Right renal cortex interstitium (tissue), 3 donors: ENCODE data around the gene SLC13A2. TPM values are rescaled to one million over a fixed set of nuclear protein-coding genes. Genes with fewer than 3 reads are reported as not detected.

Source experiments
- DNase-seq, 3 donors: peaks; one replicate each; pipeline ENCODE4 v3.0.0-alpha.2; 2013; ENCODE audit warnings: low read depth in 3 of 3, low spot score in 2 of 3
- polyA plus RNA-seq, 3 donors: library from polyadenylated mRNA; unstranded; fragments of 120-200 nt; gene quantifications; one replicate each; pipeline ENCODE4 v1.2.1, GENCODE V29; 2013; ENCODE audit not compliant: insufficient read length in 3 of 3

The SLC13A2 gene
- polyA plus RNA-seq, 3 donors: 7.4 to 21.4 (median 15.6) TPM

DNA sequence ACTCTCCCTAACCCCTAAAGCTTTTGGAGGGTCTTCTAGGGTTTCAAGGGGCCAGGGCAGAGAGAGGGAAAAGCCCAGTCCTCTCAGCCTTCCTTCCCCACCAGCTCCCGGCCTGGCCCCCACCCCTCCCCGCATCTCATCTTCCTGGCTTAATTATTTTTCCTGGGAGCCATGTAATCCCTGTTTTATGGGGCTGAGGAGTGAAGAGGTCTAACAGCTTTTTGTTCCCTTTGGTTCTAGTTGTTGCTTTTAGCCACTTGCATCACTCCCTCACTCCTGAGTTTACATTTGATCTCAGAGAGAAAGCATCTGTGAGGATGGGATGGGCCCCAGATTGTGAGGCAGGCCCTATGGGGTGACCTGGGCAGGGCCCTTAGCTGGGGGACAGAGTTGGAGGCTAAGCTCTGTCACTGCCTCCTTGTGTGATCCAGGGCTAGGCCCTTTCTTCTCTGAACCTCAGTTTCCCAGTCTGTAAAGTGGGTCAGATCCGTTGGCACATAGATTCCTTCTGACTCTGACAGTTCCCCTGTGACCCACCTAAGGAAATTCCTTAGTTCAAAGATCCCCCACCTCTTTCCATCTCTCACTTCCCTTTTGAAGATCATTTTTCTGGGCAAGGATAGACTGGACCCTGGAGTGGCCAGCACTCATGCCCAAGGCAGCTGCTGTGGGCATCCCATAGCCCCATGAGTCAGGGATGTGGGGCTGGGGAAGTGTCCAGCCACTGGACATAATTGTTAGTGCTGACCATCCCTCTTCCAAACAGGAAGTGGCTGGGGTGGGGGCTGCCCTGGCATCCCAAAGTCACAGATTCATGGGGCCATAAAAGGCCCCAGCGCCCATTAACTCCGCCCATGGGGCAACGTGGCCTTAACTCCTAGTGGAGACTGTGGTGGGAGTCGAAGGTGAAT is 58.9 kb downstream of the SLC13A2 start:
- no peak for DNase-seq

DNA sequence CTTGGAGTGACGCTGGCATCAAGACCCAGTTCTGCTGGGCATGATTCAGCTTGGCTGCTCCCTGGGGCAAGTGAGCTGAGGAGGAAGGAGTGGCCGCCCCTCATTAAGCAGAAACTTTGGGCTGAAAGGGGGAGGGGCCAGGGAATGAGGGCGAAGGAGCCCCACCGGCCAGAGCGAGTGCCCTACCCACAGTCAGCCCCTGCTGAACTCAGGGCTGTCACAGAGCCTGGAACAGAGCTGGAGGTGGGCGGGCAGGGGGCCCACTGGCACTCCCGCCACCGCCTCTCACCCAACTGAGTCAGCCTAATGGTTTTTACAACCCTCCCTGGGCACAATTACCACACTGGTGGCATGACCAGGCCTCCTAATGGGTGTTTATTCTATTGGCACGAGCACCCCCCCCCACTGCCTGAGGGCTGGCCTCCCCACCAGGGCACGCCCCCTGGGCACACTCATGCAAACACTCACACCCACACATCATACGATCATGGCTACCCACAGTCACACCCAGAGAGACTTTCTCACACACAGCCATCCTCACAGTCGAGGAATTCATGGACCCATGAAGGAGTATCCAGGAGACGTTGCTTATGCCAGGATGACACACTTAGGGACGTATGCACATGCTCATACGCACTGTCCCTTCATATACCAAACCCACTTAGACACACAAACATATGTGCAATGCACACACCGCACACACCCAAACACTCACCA is 59.8 kb downstream of the SLC13A2 start:
- DNase-seq: no peak

DNA sequence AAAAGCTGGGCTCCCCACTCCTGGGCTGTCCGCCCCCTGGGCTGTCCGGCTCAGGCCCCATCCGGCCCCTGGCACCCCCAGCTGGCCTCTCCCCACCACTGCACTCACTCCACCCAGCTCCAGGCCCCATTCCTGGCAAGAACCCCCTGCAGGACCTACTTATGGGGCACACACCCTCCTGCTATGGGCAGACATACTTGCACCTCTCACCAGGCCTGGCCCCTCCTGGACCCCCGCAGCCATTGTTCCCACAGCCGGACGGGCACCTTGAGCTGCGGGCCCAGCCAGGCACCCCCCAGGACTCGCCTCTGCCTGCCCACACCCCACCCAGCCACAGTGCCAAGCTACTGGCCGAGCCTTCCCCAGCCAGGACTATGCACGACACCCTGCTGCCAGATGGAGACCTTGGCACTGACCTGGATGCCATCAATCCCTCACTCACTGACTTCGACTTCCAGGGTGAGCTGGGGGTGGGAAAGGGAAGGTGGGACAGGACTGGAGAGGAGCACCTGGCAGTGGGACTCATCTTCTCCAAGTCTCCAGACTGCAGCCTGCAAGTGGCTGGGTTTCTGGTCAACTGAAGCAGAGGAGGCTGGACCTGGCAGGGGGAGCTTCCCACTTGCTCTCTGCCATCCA is 61.4 kb downstream of the SLC13A2 start:
- DNase-seq: no peak

DNA sequence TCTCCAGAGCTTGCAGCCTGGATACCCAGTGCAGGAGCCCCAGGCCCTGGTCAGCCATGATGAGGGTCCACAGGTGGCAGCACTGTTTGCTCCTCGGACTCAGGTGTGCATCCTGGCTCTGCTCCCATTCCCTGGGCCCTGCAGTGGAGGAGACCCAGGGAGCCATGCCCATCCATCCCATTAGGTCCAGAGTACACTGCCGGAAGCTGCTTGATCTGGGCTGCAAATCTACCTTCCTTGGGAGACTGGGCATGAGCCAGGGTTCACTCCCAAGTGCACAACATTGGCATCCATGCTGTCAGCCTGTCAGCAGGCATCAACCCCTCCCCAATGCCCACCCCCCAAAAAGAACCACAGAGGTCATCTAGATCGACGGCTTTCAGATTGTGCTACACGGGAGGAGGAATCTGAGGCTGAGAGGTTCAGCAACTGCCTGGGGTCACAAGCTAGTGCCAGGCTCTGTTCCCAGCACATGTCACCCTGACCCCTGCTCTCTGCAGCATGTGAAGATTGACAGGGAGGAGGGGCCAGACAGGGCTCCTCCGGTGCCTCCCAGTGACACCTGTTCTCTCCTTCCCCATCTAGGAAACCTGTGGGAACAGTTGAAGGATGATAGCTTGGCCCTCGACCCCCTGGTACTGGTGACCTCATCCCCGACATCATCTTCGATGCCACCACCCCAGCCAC is 63.2 kb downstream of the SLC13A2 start:
- no peak for DNase-seq

DNA sequence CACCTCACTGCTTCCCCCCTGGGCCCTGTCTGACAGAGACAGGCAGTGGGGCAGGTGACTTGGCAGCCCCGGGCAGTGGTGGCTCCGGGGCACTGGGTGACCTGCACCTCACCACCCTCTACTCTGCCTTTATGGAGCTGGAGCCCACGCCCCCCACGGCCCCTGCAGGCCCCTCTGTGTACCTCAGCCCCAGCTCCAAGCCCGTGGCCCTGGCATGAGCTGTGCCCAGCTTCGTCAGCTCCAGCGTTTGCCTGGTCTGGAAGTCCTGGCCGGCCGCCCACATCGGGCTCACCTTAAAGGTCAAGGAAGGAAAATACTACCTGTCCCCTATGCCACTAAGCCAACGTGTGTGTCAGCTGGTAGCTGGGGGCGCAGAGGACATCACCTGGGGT is 63.8 kb downstream of the SLC13A2 start:
- no peak for DNase-seq

DNA sequence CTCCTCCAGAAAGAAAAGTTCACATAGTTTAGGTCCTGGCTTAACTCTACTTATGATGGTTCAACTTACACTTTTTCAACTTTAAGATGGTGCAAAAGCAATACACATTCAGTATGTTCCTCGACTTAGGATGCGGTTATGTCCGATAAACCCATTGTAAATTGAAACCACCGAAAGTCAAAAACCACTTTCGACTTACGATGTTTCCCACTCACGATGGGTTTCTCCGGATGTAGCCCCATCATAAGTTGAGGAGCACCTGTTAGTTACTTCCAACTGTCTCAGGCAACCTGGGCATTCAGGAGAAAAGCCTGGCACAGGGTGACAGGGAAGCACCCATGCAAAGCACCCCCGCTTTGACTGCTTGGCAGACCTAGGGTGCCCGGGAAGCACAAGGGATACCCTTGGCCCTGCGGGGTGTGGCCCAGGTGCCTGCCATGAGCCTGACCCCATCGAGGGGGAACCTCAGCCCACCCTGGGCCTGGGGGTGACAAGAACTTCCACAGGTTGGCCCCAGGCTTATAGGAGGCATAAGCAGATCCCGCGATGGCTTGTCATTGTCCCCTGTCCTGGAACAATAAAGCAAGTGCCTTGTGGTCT is 65.0 kb downstream of the SLC13A2 start:
- DNase-seq: no peak

DNA sequence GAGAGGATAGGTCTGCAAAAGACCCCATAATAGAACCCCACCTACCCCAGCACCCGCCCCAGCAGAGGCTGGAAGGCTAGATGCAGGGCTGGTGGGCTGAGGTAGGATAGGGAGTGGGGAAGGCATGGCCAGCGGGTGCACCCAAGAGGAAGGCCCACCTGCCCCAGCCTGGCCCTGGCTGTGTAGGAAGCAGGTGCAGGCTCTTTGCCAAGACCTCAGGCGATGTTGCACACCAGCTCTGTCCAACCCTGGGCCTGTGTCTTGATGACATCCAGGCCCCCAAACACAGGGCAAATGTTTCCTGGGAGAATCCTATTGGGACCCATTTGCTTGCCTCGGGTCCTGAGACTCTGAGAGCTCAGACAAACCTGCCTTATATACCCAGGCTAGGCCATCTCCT is 66.8 kb downstream of the SLC13A2 start:
- DNase-seq: no peak

DNA sequence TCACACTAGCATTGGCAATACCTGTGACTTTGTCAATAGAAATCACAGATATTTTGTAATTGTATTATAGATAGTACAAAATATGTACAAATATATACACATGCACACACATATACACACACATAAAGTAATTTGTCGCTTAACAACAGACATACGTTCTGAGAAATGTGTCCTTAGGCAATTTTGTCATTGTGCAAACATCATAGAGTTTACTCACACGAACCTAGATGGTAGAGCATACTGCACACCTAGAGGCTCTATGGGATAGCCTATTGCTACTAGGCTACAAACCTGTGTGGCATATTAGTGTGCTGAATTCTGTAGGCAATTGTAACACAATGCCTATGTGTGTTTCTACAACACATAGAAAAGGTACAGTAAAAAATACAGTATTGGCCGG is 68.0 kb downstream of the SLC13A2 start:
- DNase-seq: no peak

DNA sequence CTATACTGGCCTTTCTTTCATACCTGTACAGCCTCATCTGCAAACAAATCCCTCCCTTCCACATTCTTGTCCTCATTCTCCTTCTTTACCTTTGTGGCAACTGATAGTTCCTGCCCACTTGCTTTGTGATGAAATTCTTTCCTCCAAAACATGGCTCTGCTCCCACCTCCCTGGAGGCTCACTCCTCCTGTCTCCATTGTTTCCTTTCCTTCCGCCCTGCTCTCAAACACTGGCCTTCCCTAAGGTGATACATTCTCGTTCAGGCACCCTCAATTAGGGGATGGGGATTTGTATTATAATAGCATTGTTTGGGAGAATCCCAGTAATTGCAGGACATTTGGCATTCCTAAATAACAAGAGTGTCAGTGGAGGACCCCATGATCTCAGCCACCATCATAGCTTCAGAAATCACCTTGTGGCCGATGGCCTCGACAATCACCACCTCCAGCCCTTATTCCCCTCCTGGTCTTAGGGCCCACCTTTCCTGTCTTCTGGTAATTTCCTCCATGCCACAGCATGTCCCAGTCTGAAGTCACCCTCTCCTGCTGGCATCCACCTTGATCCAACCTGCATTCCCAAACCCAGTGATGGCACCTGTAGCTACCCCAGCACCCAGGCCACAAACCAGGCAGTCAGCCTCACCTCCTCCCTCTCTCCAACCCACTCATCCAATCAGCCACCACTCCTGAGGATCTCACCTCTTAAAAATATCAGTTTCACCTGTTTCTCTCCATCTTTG is 71.1 kb downstream of the SLC13A2 start:
- DNase-seq: no peak

DNA sequence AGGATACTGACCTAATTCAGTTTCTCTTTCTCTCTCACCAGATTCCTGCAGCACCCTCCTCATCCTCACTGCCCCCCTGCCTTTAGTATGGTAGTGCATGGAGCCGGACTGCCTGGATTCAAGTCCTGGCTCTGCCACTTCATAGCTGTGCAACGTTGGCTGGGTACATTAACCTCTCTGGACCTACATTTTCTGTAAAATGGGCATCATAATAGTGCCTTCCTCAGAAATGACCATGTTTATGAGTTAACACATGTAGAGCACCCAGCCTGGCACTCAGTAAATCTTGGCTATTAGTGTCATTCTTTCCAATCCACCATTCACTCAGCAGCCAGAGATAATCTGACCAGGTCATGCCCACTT is 71.7 kb downstream of the SLC13A2 start:
- DNase-seq: no peak

DNA sequence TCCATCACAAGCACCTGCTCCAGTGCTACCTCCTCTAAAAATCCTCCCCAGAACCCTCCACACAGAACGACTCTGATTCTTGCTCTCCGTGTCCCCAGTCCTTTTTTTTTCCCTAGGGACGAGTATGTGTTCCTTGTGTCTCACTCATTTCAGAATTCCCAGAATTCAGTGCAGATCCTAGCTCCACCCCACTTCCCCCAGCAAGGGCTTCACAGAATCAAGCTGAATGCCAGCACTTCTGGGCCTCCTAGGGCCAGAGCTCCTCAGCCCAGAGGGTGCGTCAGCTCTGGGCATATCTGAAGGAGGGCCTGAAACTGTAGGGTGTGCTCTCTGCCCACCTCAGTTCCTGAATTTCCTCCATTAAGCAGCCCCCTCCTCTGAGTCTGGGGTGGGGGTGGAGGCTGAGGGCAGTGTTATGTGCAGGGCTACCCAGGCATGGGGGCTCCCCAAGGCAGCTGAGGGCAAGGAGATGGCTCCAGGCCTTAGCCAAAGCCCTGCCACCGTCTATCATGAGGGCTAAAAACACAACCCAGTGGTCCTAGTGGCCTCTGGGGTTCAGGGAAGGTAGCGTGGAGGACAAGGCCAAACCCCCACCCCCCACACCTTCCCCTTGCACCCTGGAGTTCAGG is 72.5 kb downstream of the SLC13A2 start:
- no peak for DNase-seq

DNA sequence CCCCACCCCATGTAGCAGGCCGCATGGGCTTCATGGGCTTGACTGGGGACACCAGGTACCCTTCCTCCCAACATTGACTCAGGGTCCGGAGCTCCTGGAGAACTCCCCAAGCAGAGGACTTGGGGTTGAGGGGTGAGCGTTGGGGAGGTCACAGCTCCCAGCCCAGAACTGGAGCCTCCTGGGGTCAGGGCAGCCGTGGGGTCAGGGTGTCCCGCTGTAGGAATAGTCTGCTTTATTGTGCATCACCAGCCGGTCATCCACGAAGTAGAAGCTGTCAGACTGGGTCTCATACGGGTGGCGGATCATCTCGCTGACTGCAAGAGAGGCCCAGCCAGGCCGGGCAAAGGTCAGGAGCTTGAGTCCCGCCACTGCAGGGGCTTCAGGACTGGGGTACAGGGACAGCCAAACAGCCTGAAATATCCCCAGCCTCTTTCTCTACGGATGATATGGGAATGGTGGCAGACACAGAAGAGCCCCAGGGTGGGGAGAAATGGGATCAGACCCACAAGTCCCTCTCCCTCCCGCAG is 73.7 kb downstream of the SLC13A2 start:
- DNase-seq: no peak

Other genes with a start within 250 kb of the SLC13A2 start
- gene TMEM97, start 154.4 kb upstream of the SLC13A2 start, polyA plus RNA-seq: 10 to 100 TPM; 52.5 to 56.9 (median 56.3) TPM
- gene IFT20, start 138.2 kb upstream of the SLC13A2 start, polyA plus RNA-seq: 10 to 100 TPM; 53.7 to 59.0 (median 56.8) TPM
- 10 to 100 TPM; 42.6 to 44.0 (median 43.1) TPM for gene TNFAIP1, start 137.9 kb upstream of the SLC13A2 start, polyA plus RNA-seq
- gene POLDIP2, start 116.1 kb upstream of the SLC13A2 start, polyA plus RNA-seq: 10 to 100 TPM; 89.1 to 95.7 (median 91.8) TPM
- gene SEBOX, start 108.4 kb upstream of the SLC13A2 start, polyA plus RNA-seq: not detected
- gene VTN, start 103.3 kb upstream of the SLC13A2 start, polyA plus RNA-seq: 10 to 100 TPM in 2 of 3 donors, 1 to 10 TPM in 1; 8.5 to 22.3 (median 11.7) TPM
- gene SARM1, start 102.0 kb upstream of the SLC13A2 start, polyA plus RNA-seq: 10 to 100 TPM; 11.4 to 14.8 (median 12.2) TPM
- gene SLC46A1, start 67.4 kb upstream of the SLC13A2 start, polyA plus RNA-seq: 10 to 100 TPM; 13.9 to 15.4 (median 14.5) TPM
- gene FOXN1, start 32.7 kb downstream of the SLC13A2 start, polyA plus RNA-seq: under 1 TPM; 0.31 to 0.65 (median 0.41) TPM
- 10 to 100 TPM; 51.9 to 61.9 (median 57.3) TPM for gene UNC119, start 79.0 kb downstream of the SLC13A2 start, polyA plus RNA-seq
- gene PIGS, start 97.9 kb downstream of the SLC13A2 start, polyA plus RNA-seq: 100 to 1,000 TPM in 1 of 3 donors, 10 to 100 TPM in 2; 89.6 to 109 (median 96.6) TPM
- gene ALDOC, start 103.3 kb downstream of the SLC13A2 start, polyA plus RNA-seq: 10 to 100 TPM; 23.4 to 26.9 (median 25.3) TPM
- 10 to 100 TPM; 43.3 to 59.4 (median 52.6) TPM for gene SPAG5, start 125.4 kb downstream of the SLC13A2 start, polyA plus RNA-seq
- gene RSKR, start 140.5 kb downstream of the SLC13A2 start, polyA plus RNA-seq: 1 to 10 TPM; 7.5 to 8.9 (median 8.5) TPM
- gene BLTP2, start 171.5 kb downstream of the SLC13A2 start, polyA plus RNA-seq: 10 to 100 TPM; 83.8 to 91.6 (median 89.3) TPM
- 10 to 100 TPM; 83.0 to 95.9 (median 90.7) TPM for gene SDF2, start 188.3 kb downstream of the SLC13A2 start, polyA plus RNA-seq
- gene SUPT6H, start 188.6 kb downstream of the SLC13A2 start, polyA plus RNA-seq: 10 to 100 TPM; 67.1 to 73.6 (median 69.9) TPM
- gene PROCA1, start 238.2 kb downstream of the SLC13A2 start, polyA plus RNA-seq: 1 to 10 TPM; 4.0 to 6.3 (median 5.2) TPM
- 100 to 1,000 TPM; 185 to 200 (median 193) TPM for gene RAB34, start 244.2 kb downstream of the SLC13A2 start, polyA plus RNA-seq
- gene RPL23A, start 246.3 kb downstream of the SLC13A2 start, polyA plus RNA-seq: 1,000 to 10,000 TPM in 2 of 3 donors, 100 to 1,000 TPM in 1; 935 to 1,015 (median 1,012) TPM